ENCODE data around the gene GALT.

The GALT gene

DNA sequence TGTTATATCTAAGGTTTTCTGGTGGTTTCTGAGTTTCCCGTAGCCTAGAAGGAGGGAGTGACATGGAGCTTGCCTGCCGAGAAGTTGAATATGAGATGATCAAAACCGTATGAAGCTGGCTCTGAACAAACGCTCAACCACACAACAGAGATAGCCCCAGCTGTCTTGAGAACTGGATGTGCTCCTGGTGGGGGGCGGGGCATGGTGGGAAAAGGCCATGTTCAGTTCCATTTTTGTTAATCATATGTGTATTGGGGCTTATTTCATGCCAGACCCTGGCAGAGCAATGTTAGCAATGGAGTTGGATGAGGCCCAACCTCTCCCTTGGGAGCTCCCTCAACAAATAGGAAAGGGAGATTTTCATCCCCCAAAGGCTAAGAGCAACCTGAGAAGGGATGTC, 39.8 kb downstream of the GALT start:
- DNase-seq = no peak

GRCh38 chr9:34686732-34687131, 40.3 kb downstream of the GALT start:
- DNase-seq = no peak

DNA sequence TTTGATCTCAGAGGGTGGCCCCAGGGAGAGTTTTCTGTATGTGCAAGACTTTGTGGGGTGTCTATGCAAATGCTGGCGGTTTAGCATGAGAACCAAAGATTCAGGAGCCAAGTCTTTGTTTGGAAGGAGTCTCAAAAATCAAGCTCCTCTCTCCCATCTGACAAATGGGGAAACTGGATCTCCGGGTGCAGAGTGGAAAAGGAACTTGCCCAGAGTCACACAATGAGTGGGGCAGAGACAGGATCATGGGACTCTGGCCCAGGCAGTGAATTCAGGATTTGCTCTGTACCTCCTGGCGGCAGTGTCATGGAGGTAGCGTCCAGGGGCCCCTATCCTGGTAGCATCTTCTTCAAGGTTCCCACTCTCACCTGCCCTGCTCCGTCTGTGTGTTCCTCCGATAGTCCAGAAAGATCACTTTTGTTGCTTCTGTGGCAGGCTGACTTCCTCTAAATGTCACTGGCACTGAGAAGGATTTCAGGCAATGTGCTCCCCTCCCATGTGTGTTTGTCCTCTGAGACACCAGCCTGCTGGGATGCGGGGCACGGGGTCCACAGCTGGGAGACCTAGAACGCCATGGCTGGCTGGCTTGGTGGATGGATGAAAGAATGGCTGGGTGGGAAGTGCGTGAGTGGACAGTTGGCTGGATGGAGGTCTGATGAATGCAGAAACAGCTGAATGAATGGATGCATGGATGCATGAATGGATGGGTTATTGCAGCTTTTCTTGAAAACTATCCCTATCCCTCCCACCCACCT, 41.0 kb downstream of the GALT start:
- no peak for DNase-seq

DNA sequence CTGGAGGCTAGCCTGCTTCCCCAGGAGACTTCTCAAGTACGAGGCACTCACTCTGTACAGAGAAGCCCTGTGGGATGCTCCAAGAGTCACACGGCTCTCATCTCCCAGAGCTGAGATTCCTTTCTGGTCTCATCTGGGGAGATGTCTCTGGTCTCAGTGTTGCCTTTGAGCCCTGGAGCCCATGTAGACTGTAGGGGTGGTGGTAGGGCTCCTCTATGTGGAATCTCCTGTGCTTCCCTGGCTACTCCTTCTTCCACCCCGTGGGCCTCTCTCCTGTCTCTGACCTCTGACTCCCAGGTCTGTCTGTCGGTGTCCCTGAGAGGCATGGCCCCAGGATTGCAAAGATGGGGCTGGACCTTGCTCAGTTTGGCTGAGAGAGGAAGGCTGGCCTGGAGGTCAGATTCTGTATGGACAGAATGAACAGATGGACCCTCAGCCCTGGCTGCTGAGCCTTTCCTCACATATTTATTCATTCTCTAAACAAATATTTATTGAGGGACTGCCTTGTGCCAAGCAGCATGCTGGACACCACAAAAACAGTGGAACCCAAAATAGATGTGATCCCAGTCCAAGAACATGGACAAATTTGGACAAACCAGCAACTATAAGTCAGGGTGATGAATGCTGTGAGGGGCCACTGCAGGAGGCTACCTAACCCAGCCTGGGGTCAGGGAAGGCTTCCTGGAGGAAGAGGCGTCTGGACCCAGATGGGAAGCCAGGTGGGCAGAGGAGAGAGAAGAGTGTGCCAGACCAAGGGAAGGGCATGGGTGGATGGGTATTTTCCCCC, 42.0 kb downstream of the GALT start:
- peak; percentile 0 for DNase-seq

DNA sequence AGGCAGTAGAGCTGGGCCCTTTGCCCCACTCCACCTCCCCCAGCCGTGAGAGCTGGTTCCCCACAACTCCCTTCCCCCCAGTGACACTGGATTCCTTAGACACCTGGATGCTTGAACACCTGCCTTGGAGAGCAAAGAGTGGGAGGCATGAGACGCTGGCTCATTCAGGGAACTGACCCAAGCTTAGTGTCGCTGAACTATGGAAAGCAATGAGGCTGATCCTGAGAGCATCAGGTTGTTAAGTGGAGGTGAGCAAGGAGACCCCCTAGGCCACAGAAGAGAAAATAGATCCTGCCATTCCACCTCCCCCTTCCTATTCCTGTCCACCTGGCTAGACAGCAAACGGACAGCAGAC, 42.6 kb downstream of the GALT start:
- DNase-seq = peak; percentile 0

- DNase-seq = no peak
Measured at GRCh38 chr9:34689512-34689911, 43.0 kb downstream of the GALT start.

- DNase-seq = no peak
Measured at GRCh38 chr9:34690983-34691935, 44.8 kb downstream of the GALT start, which contains the start of gene CCL19. Gene CCL19, minus strand, starts transcription at chr9:34691276. Its CDS starts 137 bp downstream, at chr9:34691139.

DNA sequence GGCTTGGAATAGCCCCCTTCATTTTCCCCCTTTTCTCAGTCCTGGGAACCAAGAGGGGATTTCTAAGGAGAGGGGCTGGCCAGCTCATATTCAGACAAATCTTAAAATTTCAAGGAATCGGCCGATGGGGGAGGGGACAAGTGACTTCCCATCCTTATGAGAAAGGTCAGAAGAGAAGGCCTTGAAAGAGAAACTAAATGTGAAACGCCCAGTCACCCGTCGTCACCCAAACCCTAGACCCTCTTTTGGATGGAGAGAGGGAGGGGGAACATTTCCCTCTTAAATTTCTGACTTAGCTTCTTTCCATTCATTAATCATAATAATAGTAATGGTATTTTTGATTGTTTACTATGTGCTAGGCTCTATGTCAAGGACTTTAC, 45.5 kb downstream of the GALT start:
- no peak for DNase-seq

DNA sequence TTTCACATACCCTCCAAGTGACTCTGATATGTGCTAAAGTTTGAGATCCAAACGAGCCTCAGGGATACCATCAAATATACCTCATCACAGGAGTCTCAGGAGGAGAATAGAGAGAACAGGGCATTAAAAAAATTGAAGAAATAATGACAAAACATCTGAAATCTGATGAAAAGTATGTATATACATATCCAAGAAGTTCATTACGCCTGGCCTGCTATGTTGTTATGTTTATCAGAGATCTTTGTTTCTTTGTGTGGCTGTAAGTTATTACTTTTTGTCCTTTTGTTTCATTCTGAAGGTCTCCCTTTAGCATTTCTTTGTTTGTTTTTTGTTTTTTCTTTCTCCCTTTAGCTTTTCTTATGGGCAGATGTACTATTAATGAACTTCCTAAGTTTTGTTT, 47.1 kb downstream of the GALT start:
- DNase-seq = no peak

GRCh38 chr9:34694811-34695210, 48.3 kb downstream of the GALT start:
- no peak for DNase-seq
